H9 (cell line): Measurements from ENCODE around the gene NPB. TPM values are rescaled to one million over a fixed set of nuclear protein-coding genes. Genes with fewer than 3 reads are reported as not detected.

Source experiments
- DNase-seq: peaks from one replicate; pipeline ENCODE4 v3.0.0-alpha.2; 2017
- H2AFZ ChIP-seq: one replicate; pipeline ENCODE4 v1.6.1; 2013; ENCODE audit warnings: mild to moderate bottlenecking, low read length, control low read depth, moderate library complexity
- H2AK5ac ChIP-seq: 2 replicates; pipeline ENCODE4 v1.6.1; 2013; ENCODE audit warnings: low read length, control low read depth, mixed read lengths; ENCODE audit not compliant: insufficient read length
- H2BK120ac ChIP-seq: one replicate; pipeline ENCODE4 v1.6.1; 2013; ENCODE audit warnings: low read depth, mild to moderate bottlenecking, low read length, control low read depth, inconsistent platforms; ENCODE audit not compliant: poor library complexity, severe bottlenecking
- H2BK12ac ChIP-seq: 2 replicates; pipeline ENCODE4 v1.6.1; 2013; ENCODE audit warnings: low read length, control low read depth, mixed read lengths, low read depth; ENCODE audit not compliant: insufficient read length
- H2BK15ac ChIP-seq: 2 replicates; pipeline ENCODE4 v1.6.1; 2013; ENCODE audit warnings: low read depth, low read length, control low read depth
- H2BK20ac ChIP-seq: one replicate; pipeline ENCODE4 v1.6.1; 2013; ENCODE audit warnings: low read depth, mild to moderate bottlenecking, low read length, control low read depth, inconsistent platforms; ENCODE audit not compliant: poor library complexity, severe bottlenecking
- H2BK5ac ChIP-seq: 2 replicates; pipeline ENCODE4 v1.6.1; 2013; ENCODE audit warnings: low read length, control low read depth, mixed read lengths; ENCODE audit not compliant: insufficient read length
- H3K14ac ChIP-seq: 2 replicates; pipeline ENCODE4 v1.6.1; 2013; ENCODE audit warnings: low read length, control low read depth; ENCODE audit not compliant: insufficient read depth
- H3K18ac ChIP-seq: 2 replicates; pipeline ENCODE4 v1.6.1; 2013; ENCODE audit warnings: low read depth, mild to moderate bottlenecking, mixed read lengths, low read length, control low read depth; ENCODE audit not compliant: insufficient read length
- H3K23ac ChIP-seq: 2 replicates; pipeline ENCODE4 v1.6.1; 2013; ENCODE audit warnings: low read length, control low read depth, mixed read lengths, low read depth; ENCODE audit not compliant: insufficient read length
- H3K23me2 ChIP-seq: 2 replicates; pipeline ENCODE4 v1.6.1; 2013; ENCODE audit warnings: low read depth, mild to moderate bottlenecking, mixed read lengths, low read length, control low read depth; ENCODE audit not compliant: insufficient read length, poor library complexity, severe bottlenecking
- H3K27ac ChIP-seq: 2 replicates; pipeline ENCODE4 v1.5.1; 2013; ENCODE audit warnings: low read length, control low read depth, mixed read lengths, low read depth; ENCODE audit not compliant: insufficient read length
- H3K27me3 ChIP-seq: 2 replicates; pipeline ENCODE4 v1.6.1; 2013; ENCODE audit warnings: low read length, control low read depth, inconsistent platforms; ENCODE audit not compliant: insufficient read depth
- H3K4ac ChIP-seq: 2 replicates; pipeline ENCODE4 v1.6.1; 2013; ENCODE audit warnings: low read depth, mild to moderate bottlenecking, control low read depth, inconsistent platforms, low read length, moderate library complexity
- H3K4me1 ChIP-seq: 2 replicates; pipeline ENCODE4 v1.6.1; 2013; ENCODE audit warnings: low read length, control low read depth, inconsistent platforms; ENCODE audit not compliant: insufficient read depth
- H3K4me2 ChIP-seq: 2 replicates; pipeline ENCODE4 v1.6.1; 2013; ENCODE audit warnings: low read length, control low read depth, mixed read lengths; ENCODE audit not compliant: insufficient read length, insufficient read depth
- H3K56ac ChIP-seq: 2 replicates; pipeline ENCODE4 v1.6.1; 2013; ENCODE audit warnings: low read depth, mild to moderate bottlenecking, mixed read lengths, low read length, control low read depth; ENCODE audit not compliant: insufficient read length
- H3K79me1 ChIP-seq: 2 replicates; pipeline ENCODE4 v1.6.1; 2013; ENCODE audit warnings: low read depth, mild to moderate bottlenecking, moderate library complexity, low read length, control low read depth, inconsistent platforms; ENCODE audit not compliant: insufficient read depth, poor library complexity, severe bottlenecking
- H3K79me2 ChIP-seq: 2 replicates; pipeline ENCODE4 v1.6.1; 2013; ENCODE audit warnings: low read length, control low read depth, inconsistent platforms; ENCODE audit not compliant: insufficient read depth
- H3K9ac ChIP-seq: 2 replicates; pipeline ENCODE4 v1.6.1; 2013; ENCODE audit warnings: low read length, control low read depth, mixed read lengths; ENCODE audit not compliant: insufficient read length; ENCODE audit errors: extremely low read depth
- H3K9me3 ChIP-seq: one replicate; pipeline ENCODE4 v1.6.1; 2013; ENCODE audit warnings: low read depth, low read length, inconsistent platforms; ENCODE audit not compliant: control insufficient read depth
- H3T11ph ChIP-seq: one replicate; pipeline ENCODE4 v1.6.1; 2013; ENCODE audit warnings: mild to moderate bottlenecking, low read length, control low read depth, inconsistent platforms
- H4K20me1 ChIP-seq: one replicate; pipeline ENCODE4 v1.6.1; 2013; ENCODE audit not compliant: control insufficient read depth, insufficient read length, insufficient read depth
- H4K5ac ChIP-seq: 2 replicates; pipeline ENCODE4 v1.6.1; 2013; ENCODE audit warnings: low read depth, mild to moderate bottlenecking, mixed read lengths, low read length, control low read depth; ENCODE audit not compliant: insufficient read length
- H4K8ac ChIP-seq: replicated peaks from 2 replicates; pipeline ENCODE4 v1.6.1; 2013; ENCODE audit warnings: low read length, control low read depth, mixed read lengths, low read depth; ENCODE audit not compliant: insufficient read length
- H4K91ac ChIP-seq: 2 replicates; pipeline ENCODE4 v1.6.1; 2013; ENCODE audit warnings: low read depth, mild to moderate bottlenecking, moderate library complexity, mixed read lengths, low read length, control low read depth; ENCODE audit not compliant: insufficient read length
- H3K27ac Mint-ChIP-seq, 3 experiments: 2 replicates in 2 of 3; 3 replicates in 1 of 3; pipeline ENCODE4 v1.8.0; 2020 to 2021; ENCODE audit warnings: mixed read lengths in 3 of 3, mild to moderate bottlenecking in 1 of 3, moderate library complexity in 1 of 3
- H3K27me3 Mint-ChIP-seq: 2 replicates; pipeline ENCODE4 v1.8.0; 2021; ENCODE audit warnings: low read depth, mild to moderate bottlenecking, moderate library complexity, mixed read lengths
- H3K36me3 Mint-ChIP-seq, 3 experiments: 2 replicates in 2 of 3; 3 replicates in 1 of 3; pipeline ENCODE4 v1.8.0; 2020 to 2021; ENCODE audit warnings: low read depth in 3 of 3, mixed read lengths in 3 of 3; ENCODE audit not compliant: insufficient read depth in 1 of 3
- H3K4me1 Mint-ChIP-seq, 2 experiments: 2 replicates each; pipeline ENCODE4 v1.8.0; 2020; ENCODE audit warnings: mixed read lengths in 2 of 2
- H3K4me3 Mint-ChIP-seq, 2 experiments: 2 replicates in 1 of 2; 3 replicates in 1 of 2; pipeline ENCODE4 v1.8.0; 2020 to 2021; ENCODE audit warnings: mild to moderate bottlenecking in 2 of 2, mixed read lengths in 2 of 2, moderate library complexity in 1 of 2
- H3K9me3 Mint-ChIP-seq, 2 experiments: 2 replicates in 1 of 2; 3 replicates in 1 of 2; pipeline ENCODE4 v1.8.0; 2020; ENCODE audit warnings: mild to moderate bottlenecking in 2 of 2, mixed read lengths in 2 of 2, moderate library complexity in 1 of 2
- WGBS: extraction: QIAGEN DNeasy Blood & Tissue Kit; methylation state at CpG from one replicate; pipeline ENCODE4 v1.1.7; 2013; ENCODE audit warnings: missing lambda C conversion rate, low lambda C conversion rate, mixed read lengths; ENCODE audit not compliant: insufficient read length; ENCODE audit errors: extremely low coverage; 5-methylcytosine and 5-hydroxymethylcytosine counted together
- total RNA-seq: library from RNA; stranded (reverse); gene quantifications from 2 replicates; pipeline ENCODE4 v1.2.1, GENCODE V29; 2021
- TF ChIP-seq, protein P1 (sequence below): fragments of 200-600 bp; sonication (generic); conservative IDR thresholded peaks from 3 replicates; pipeline ENCODE4 v1.8.0; 2021; ENCODE audit warnings: antibody characterized with exemption, mild to moderate bottlenecking

The NPB gene
- total RNA-seq, 1 experiment from 2014 or later: 2.1 TPM

DNA sequence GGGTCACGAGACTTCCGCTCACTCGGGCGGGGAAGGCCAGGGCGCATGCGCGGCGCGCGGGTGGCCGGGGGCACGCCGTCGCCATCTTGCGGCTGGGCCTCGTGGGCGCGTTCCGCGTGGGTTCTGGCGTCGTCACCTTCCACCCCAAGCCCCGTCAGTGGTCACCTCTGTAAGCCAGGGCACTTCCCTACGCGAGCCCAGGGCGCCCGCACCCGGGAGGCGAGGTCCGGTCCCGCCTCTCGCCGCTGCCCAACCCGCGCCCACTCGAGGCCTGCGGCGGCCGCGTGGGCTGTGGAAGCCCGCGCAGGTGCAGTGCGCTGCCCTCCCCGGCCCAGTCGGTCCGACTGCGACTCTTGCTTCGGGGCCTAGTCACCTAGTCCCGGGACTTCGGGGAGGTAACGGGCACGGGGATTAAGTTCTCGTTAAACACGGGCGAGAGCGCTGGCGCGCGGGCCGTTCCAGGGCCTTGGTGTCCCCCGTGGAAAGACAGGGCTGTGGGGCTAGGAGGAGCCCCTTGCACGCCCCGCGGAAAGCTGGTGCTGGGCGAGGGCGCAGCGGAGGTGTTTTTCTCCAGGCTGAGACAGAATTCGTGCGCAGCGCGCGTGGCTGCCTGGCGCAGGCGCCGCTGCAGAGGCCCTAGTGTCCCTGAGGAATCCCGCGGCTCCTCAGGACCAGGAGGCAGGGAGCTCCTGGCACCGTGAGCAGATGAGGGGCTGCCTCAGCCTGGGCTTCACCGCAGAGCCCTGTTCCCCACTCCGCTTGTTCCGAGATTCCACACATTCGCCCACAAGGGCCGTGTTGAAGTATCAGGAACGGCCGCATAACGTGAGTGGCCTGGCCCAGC, 30.4 kb upstream of the NPB start:
- Histone ChIP-seq H4K20me1 (no peaks in the 10 kb centered on the region), H2BK12ac (no peak overlapping the region), H3K79me2 (no peaks in the 10 kb centered on the region), H3K56ac (no peak overlapping the region), H3T11ph (no peak overlapping the region), H3K4me1 (no peaks in the 10 kb centered on the region), H3K9me3 (no peaks in the 10 kb centered on the region), H4K91ac (no peak overlapping the region), H3K9ac (peak overlapping the region; percentile 10), H2AK5ac (no peak overlapping the region), H3K18ac (peak overlapping the region; percentile 21), H3K4me2 (peak overlapping the region; percentile 42), H3K79me1 (no peaks in the 10 kb centered on the region), H3K23ac (no peak overlapping the region), H2BK20ac (no peak overlapping the region), H4K5ac (no peak overlapping the region), H2BK120ac (no peak overlapping the region), H3K27me3 (no peaks in the 10 kb centered on the region), H3K14ac (peak overlapping the region; percentile 80), H3K27ac (no peak overlapping the region), H3K23me2 (peaks cover 8% of the 10 kb centered on the region), H4K8ac (no peak overlapping the region), H3K4ac (no peak overlapping the region), H2BK5ac (no peak overlapping the region), H2AFZ (no peak overlapping the region), H2BK15ac (no peak overlapping the region)
- Mint-ChIP-seq H3K27ac (peak overlapping the region in 2 of 3 experiments; percentile 67 to 87; a peak in 3 of 7 replicates), H3K36me3 (peaks cover 1 to 8% (median 3%) of the 10 kb centered on the region in 3 experiments; a peak in 5 of 7 replicates), H3K4me3 (peak overlapping the region; percentile 79 to 86), H3K4me1 (peaks cover 17 to 33% of the 10 kb centered on the region in 2 experiments), H3K27me3 (no peaks in the 10 kb centered on the region; the same call in 1 of the 2 replicates), H3K9me3 (no peaks in the 10 kb centered on the region)
- TF ChIP-seq, protein P1, sequence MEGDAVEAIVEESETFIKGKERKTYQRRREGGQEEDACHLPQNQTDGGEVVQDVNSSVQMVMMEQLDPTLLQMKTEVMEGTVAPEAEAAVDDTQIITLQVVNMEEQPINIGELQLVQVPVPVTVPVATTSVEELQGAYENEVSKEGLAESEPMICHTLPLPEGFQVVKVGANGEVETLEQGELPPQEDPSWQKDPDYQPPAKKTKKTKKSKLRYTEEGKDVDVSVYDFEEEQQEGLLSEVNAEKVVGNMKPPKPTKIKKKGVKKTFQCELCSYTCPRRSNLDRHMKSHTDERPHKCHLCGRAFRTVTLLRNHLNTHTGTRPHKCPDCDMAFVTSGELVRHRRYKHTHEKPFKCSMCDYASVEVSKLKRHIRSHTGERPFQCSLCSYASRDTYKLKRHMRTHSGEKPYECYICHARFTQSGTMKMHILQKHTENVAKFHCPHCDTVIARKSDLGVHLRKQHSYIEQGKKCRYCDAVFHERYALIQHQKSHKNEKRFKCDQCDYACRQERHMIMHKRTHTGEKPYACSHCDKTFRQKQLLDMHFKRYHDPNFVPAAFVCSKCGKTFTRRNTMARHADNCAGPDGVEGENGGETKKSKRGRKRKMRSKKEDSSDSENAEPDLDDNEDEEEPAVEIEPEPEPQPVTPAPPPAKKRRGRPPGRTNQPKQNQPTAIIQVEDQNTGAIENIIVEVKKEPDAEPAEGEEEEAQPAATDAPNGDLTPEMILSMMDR: peak; percentile 40; the same call in 2 of the 3 replicates
- no CpG with 5 or more reads among the region's 86 CpGs for WGBS
- peak; percentile 92 for DNase-seq
